Transverse colon (tissue), 4 donors: ENCODE results near the gene KRTAP5-4. TPM values are rescaled to one million over a fixed set of nuclear protein-coding genes. Genes with fewer than 3 reads are reported as not detected.
"Not testable (repeated sequence)": the region's sequence is repeated elsewhere in the genome, so short reads cannot be mapped to it uniquely, and the experiment has no call there.

Experiments
- DNase-seq: peaks from one replicate; pipeline ENCODE4 v3.0.0-alpha.2; 2019
- H3K27ac ChIP-seq, 4 donors: fragments of 200-600 bp; sonication (generic); 2 replicates each; pipeline ENCODE4 v1.5.1; 2016 to 2018; ENCODE audit warnings: inconsistent platforms in 4 of 4
- H3K27me3 ChIP-seq: fragments of 200-600 bp; sonication (generic); 2 replicates; pipeline ENCODE4 v1.5.1; 2017; ENCODE audit warnings: inconsistent platforms
- H3K36me3 ChIP-seq, 4 donors: fragments of 200-600 bp; sonication (generic); 2 replicates each; pipeline ENCODE4 v1.5.1; 2017 to 2019; ENCODE audit warnings: inconsistent platforms in 4 of 4
- H3K4me1 ChIP-seq, 4 donors: fragments of 200-600 bp; sonication (generic); 2 replicates each; pipeline ENCODE4 v1.5.1; 2017 to 2020; ENCODE audit warnings: inconsistent platforms in 4 of 4
- H3K4me3 ChIP-seq, 4 donors: fragments of 200-600 bp; sonication (generic); 1 replicate in 1 of 4; 2 replicates in 3 of 4; pipeline versions ENCODE4 v1.5.1 to v1.6.1; 2017 to 2019; ENCODE audit warnings: inconsistent platforms in 4 of 4
- H3K9me3 ChIP-seq, 2 donors: fragments of 200-600 bp; sonication (generic); 2 replicates each; pipeline ENCODE4 v1.5.1; 2017 to 2019; ENCODE audit warnings: inconsistent platforms in 2 of 2
- EP300 ChIP-seq: sonication (generic); formaldehyde crosslinking; IDR thresholded peaks from one replicate; pipeline ENCODE4 v1.6.1; 2017; ENCODE audit warnings: antibody characterized with exemption, low read depth
- POLR2A ChIP-seq: fragments of 450-650 bp; IDR thresholded peaks from one replicate; pipeline ENCODE4 v1.6.1; 2016; ENCODE audit warnings: antibody characterized with exemption, mild to moderate bottlenecking, moderate library complexity
- POLR2AphosphoS5 ChIP-seq, 3 donors: sonication (generic); formaldehyde crosslinking; IDR thresholded peaks; one replicate each; pipeline ENCODE4 v1.6.1; 2016; ENCODE audit warnings: antibody characterized with exemption in 3 of 3
- WGBS, 2 donors: methylation state at CpG; one replicate each; pipeline ENCODE4 v1.1.5; 2018; ENCODE audit warnings: low coverage in 1 of 2; 5-methylcytosine and 5-hydroxymethylcytosine counted together
- in situ Hi-C, 4 donors: fragments of 200-750 bp; cut with MboI; loops; one replicate each; pipeline versions ENCODE4 v1.15.0 to v1.15.1; 2017; ENCODE audit warnings: low sequenced_read_pairs in 3 of 4, low pct_ligation_motif_present in 1 of 4, low pct_unique_long_range_greater_than_20kb in 1 of 4
- intact Hi-C: fragments of 100-400 bp; cut with DNase I; formaldehyde crosslinking; loops from one replicate; pipeline ENCODE4 v1.15.1; 2023; ENCODE audit warnings: low total_unique reads
- total RNA-seq, 4 donors: library from RNA; depleted of rRNA; stranded (reverse); fragments of >200 nt; gene quantifications; one replicate each; pipeline ENCODE4 v1.1.0, GENCODE V29; 2016
- TF ChIP-seq, protein P1 (sequence below), 5 experiments: fragments of 200-600 bp in 3 of 5; fragments of 450-650 bp in 2 of 5; sonication (generic) in 3 of 5; IDR thresholded peaks; 1 replicate in 2 of 5; 2 replicates in 3 of 5; pipeline ENCODE4 v1.5.1; 2016 to 2017; ENCODE audit warnings: antibody characterized with exemption in 5 of 5, inconsistent platforms in 3 of 5, mild to moderate bottlenecking in 2 of 5, moderate library complexity in 1 of 5

The KRTAP5-4 gene
- total RNA-seq, 4 donors from 2014 or later = not detected

DNA sequence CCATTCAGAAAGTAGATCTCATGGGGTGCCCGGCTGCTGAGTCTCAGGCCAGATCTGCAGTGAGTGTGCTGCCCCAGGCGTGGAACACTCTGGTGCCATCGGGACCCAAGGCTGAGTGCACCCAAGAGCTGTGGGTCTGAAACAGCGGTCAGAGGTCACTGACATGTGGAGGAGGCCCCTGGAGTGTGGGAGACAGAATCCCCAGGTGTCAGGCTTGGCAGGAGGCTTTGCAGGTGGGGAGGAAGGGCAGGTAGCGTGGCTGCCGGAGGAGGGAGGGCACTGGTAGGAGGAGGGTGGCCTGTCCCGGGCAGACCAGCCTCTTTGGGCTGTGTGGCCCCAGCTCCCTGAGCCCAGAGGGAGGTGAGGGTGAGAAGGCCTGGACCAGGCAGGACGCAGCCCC, 43.4 kb upstream of the KRTAP5-4 start:
- no peaks in the 10 kb centered on the region for H3K36me3 ChIP-seq
- no peaks in the 10 kb centered on the region for H3K9me3 ChIP-seq
- WGBS, 2 donors = 100% methylated on average over 3 of the region's 8 CpGs; no CpG with 5 or more reads in 1 of the 2 donors
- H3K27me3 ChIP-seq = peaks cover 35% of the 10 kb centered on the region
- TF ChIP-seq EP300 = no peak
- TF ChIP-seq, protein P1, sequence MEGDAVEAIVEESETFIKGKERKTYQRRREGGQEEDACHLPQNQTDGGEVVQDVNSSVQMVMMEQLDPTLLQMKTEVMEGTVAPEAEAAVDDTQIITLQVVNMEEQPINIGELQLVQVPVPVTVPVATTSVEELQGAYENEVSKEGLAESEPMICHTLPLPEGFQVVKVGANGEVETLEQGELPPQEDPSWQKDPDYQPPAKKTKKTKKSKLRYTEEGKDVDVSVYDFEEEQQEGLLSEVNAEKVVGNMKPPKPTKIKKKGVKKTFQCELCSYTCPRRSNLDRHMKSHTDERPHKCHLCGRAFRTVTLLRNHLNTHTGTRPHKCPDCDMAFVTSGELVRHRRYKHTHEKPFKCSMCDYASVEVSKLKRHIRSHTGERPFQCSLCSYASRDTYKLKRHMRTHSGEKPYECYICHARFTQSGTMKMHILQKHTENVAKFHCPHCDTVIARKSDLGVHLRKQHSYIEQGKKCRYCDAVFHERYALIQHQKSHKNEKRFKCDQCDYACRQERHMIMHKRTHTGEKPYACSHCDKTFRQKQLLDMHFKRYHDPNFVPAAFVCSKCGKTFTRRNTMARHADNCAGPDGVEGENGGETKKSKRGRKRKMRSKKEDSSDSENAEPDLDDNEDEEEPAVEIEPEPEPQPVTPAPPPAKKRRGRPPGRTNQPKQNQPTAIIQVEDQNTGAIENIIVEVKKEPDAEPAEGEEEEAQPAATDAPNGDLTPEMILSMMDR (IDR thresholded peaks at IDR 0.05) = no peak
- TF ChIP-seq POLR2A = no peak
- TF ChIP-seq POLR2AphosphoS5 (IDR thresholded peaks at IDR 0.05) = no peak
- no peak overlapping the region for H3K27ac ChIP-seq
- no peak overlapping the region for H3K4me3 ChIP-seq
- in situ Hi-C loops = no loop called here
- no peak for DNase-seq
- no peaks in the 10 kb centered on the region for H3K4me1 ChIP-seq
- intact Hi-C loops = no loop called here

GRCh38 chr11:1662699-1663283, 40.9 kb upstream of the KRTAP5-4 start:
- H3K27me3 ChIP-seq = peaks cover 28% of the 10 kb centered on the region
- H3K36me3 ChIP-seq, H3K9me3 ChIP-seq, intact Hi-C loops, in situ Hi-C loops, H3K27ac ChIP-seq, H3K4me1 ChIP-seq, H3K4me3 ChIP-seq, DNase-seq: not testable (repeated sequence)
- WGBS, 2 donors = 69% methylated on average over 18 of the region's 18 CpGs; no CpG with 5 or more reads in 1 of the 2 donors

DNA sequence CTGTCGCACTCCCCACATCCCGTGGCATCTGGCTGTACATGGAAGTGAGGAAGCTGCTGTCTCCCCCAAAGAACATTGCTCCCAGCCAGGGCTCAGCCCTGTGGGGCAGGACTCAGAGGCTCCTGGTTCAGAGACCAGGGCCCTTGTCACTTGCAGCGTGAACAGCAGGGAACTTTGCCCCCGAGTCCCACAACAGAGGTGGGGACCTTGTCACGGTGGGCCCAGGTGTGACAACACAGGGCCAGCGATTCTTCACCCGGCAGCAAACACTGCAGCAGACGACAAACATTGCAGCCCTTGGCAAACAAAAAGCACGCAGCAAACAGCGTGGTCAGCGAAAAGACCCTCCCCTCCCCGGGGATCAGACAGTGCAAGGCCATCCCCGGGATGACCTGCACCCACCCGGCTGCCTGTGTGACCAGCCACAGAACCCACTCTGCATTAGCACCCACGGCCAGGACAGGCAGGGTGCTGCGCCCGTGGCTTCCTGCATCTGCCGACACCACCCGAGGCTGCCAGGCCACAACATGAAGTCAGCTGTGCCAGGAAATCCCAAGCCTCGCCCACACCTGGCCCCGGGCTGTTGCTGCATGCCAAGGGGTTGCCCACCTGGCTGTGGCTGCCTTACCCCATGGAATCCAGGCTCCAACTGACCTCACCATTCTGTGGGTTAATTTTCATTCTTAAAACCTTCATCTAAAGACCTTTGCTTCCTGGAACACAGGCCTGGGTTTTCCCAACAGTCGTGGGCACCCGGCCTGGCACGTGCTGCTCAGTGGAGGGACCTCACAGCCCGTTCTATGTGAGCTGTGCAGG, 39.7 kb upstream of the KRTAP5-4 start:
- intact Hi-C loops, H3K27ac ChIP-seq, H3K36me3 ChIP-seq, H3K9me3 ChIP-seq, H3K4me1 ChIP-seq, in situ Hi-C loops, DNase-seq, H3K4me3 ChIP-seq: not testable (repeated sequence)
- peaks cover 20% of the 10 kb centered on the region for H3K27me3 ChIP-seq
- WGBS, 2 donors = 33% methylated on average over 14 of the region's 25 CpGs; no CpG with 5 or more reads in 1 of the 2 donors

DNA sequence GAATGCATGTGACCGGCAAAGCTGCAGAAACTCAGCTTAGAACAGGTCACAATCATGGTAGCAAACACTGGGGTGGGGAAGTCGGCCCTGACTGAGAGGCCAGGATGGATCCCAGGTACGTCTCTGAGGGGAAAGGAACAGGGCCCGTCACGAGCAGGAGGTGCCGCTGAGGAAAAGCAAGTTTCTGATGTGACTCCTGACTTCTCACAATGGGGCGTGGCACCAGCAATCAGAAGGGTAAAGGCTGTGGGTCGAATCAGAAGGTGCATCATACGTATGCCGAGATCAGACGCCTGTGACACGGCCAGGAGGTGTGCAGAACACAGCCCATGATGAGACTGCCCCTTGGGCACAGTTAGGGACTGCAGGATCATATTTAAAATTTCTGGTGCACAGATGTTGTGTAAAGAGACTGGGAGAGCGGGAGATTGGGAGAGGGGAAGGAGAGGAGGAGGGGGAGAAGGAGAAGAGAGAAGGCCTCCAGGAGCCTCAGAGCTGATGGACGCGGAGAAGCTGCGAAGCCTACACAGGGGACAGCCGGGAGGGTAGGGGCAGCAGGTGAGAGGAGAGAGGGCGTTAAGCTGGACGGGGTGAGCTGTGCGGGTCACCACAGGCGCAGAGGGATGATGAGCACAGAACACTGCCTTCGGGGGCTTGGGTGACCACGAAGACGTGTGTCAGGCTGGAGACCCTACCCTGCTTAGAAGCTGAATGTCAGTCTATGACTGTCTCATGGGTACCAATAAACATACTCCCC, 38.4 kb upstream of the KRTAP5-4 start:
- H3K4me3 ChIP-seq = no peak overlapping the region
- no peaks in the 10 kb centered on the region for H3K36me3 ChIP-seq
- in situ Hi-C loops = no loop called here
- TF ChIP-seq EP300 = no peak
- TF ChIP-seq POLR2AphosphoS5 (IDR thresholded peaks at IDR 0.05) = no peak
- no peak for TF ChIP-seq POLR2A
- TF ChIP-seq, protein P1 (IDR thresholded peaks at IDR 0.05) = no peak
- intact Hi-C loops = no loop called here
- 68 to 75% methylated on average over 14 to 24 of the region's 24 CpGs for WGBS, 2 donors
- H3K9me3 ChIP-seq = no peaks in the 10 kb centered on the region
- H3K27me3 ChIP-seq = peaks cover 23% of the 10 kb centered on the region
- H3K27ac ChIP-seq = no peak overlapping the region
- H3K4me1 ChIP-seq = no peaks in the 10 kb centered on the region
- DNase-seq = no peak

- DNase-seq = no peak
- Histone ChIP-seq H3K4me1 (no peaks in the 10 kb centered on the region), H3K36me3 (no peaks in the 10 kb centered on the region), H3K9me3 (no peaks in the 10 kb centered on the region), H3K27ac (no peak overlapping the region), H3K27me3 (peaks cover 23% of the 10 kb centered on the region), H3K4me3 (no peak overlapping the region)
- WGBS, 2 donors = 67 to 77% methylated on average over 9 to 14 of the region's 14 CpGs
- in situ Hi-C loops = loop anchor here in 1 of 4 donors (10.0 kb wide), 1 partner anchor 495 kb away; no protein-coding TSS in a partner anchor
- intact Hi-C loops = no loop called here
- TF ChIP-seq, protein P1 (IDR thresholded peaks at IDR 0.05) = no peak
- TF ChIP-seq POLR2AphosphoS5 (IDR thresholded peaks at IDR 0.05) (no peak), EP300 (no peak), POLR2A (no peak)
Observed at GRCh38 chr11:1659506-1659905, 37.6 kb upstream of the KRTAP5-4 start.
